OCI-LY1 (cell line): ENCODE data around the gene TBX18.

Experiments
- H2AFZ ChIP-seq: fragments of 200-600 bp; sonication (generic), shearing (Covaris generic); 2 replicates; pipeline ENCODE4 v1.6.0; 2014; ENCODE audit warnings: antibody characterized with exemption, mild to moderate bottlenecking, low read length
- H3F3A ChIP-seq: fragments of 200-600 bp; sonication (generic), shearing (Covaris generic); 2 replicates; pipeline ENCODE4 v1.6.0; 2014; ENCODE audit warnings: mild to moderate bottlenecking, antibody characterized with exemption, low read length, moderate library complexity; ENCODE audit not compliant: insufficient read depth
- H3K27ac ChIP-seq: fragments of 200-600 bp; sonication (generic); 2 replicates; pipeline ENCODE4 v1.5.1; 2014; ENCODE audit warnings: low read length, mixed run types, mild to moderate bottlenecking, low read depth; ENCODE audit not compliant: poor library complexity, severe bottlenecking
- H3K27me3 ChIP-seq: fragments of 200-600 bp; sonication (generic); 2 replicates; pipeline ENCODE4 v1.6.0; 2014; ENCODE audit warnings: antibody characterized with exemption, mild to moderate bottlenecking, low read length, moderate library complexity; ENCODE audit not compliant: insufficient read depth
- H3K36me3 ChIP-seq: fragments of 200-600 bp; sonication (generic); 2 replicates; pipeline ENCODE4 v1.6.1; 2014; ENCODE audit warnings: mild to moderate bottlenecking, antibody characterized with exemption, low read length, moderate library complexity, mixed read lengths; ENCODE audit not compliant: insufficient read depth
- H3K4me1 ChIP-seq: fragments of 200-600 bp; sonication (generic); 2 replicates; pipeline ENCODE4 v1.5.1; 2014; ENCODE audit warnings: mild to moderate bottlenecking, low read length, moderate library complexity; ENCODE audit not compliant: insufficient read depth, severe bottlenecking
- H3K4me2 ChIP-seq: fragments of 200-600 bp; sonication (generic), shearing (Covaris generic); 2 replicates; pipeline ENCODE4 v1.6.1; 2014; ENCODE audit warnings: low read length
- H3K4me3 ChIP-seq: fragments of 200-600 bp; sonication (generic); 2 replicates; pipeline ENCODE4 v1.5.1; 2014; ENCODE audit warnings: low read length, low read depth, mild to moderate bottlenecking, mixed read lengths; ENCODE audit not compliant: poor library complexity, severe bottlenecking
- H3K79me2 ChIP-seq: fragments of 200-600 bp; shearing (Covaris generic); 2 replicates; pipeline ENCODE4 v1.6.1; 2016; ENCODE audit warnings: mixed run types, low read length, mixed read lengths; ENCODE audit not compliant: insufficient read depth
- H3K9ac ChIP-seq: fragments of 200-600 bp; sonication (generic), shearing (Covaris generic); 2 replicates; pipeline ENCODE4 v1.6.1; 2014; ENCODE audit warnings: mild to moderate bottlenecking, low read length, mixed read lengths
- H3K9me2 ChIP-seq: fragments of 200-600 bp; sonication (generic), shearing (Covaris generic); 2 replicates; pipeline ENCODE4 v1.6.1; 2014; ENCODE audit warnings: low read depth, mild to moderate bottlenecking, low read length, mixed read lengths
- H3K9me3 ChIP-seq: fragments of 200-600 bp; shearing (Covaris generic); 2 replicates; pipeline ENCODE4 v1.6.1; 2014; ENCODE audit warnings: low read length, mixed read lengths
- H4K20me1 ChIP-seq: fragments of 200-600 bp; sonication (generic), shearing (Covaris generic); 2 replicates; pipeline ENCODE4 v1.6.0; 2016; ENCODE audit warnings: mild to moderate bottlenecking, low read length; ENCODE audit not compliant: insufficient read depth
- EZH2 ChIP-seq: fragments of 200-600 bp; sonication (generic), shearing (Covaris generic); IDR thresholded peaks from 2 replicates; pipeline ENCODE4 v1.8.0; 2017; ENCODE audit warnings: borderline replicate concordance, mixed run types, mild to moderate bottlenecking, antibody characterized with exemption, low read length, moderate library complexity, mixed read lengths
- TF ChIP-seq, protein P1 (sequence below): fragments of 200-600 bp; sonication (generic), shearing (Covaris generic); IDR thresholded peaks from 2 replicates; pipeline ENCODE4 v1.5.1; 2017; ENCODE audit warnings: mild to moderate bottlenecking, antibody characterized with exemption, low read length, moderate library complexity, mixed read lengths

Gene TBX18

DNA sequence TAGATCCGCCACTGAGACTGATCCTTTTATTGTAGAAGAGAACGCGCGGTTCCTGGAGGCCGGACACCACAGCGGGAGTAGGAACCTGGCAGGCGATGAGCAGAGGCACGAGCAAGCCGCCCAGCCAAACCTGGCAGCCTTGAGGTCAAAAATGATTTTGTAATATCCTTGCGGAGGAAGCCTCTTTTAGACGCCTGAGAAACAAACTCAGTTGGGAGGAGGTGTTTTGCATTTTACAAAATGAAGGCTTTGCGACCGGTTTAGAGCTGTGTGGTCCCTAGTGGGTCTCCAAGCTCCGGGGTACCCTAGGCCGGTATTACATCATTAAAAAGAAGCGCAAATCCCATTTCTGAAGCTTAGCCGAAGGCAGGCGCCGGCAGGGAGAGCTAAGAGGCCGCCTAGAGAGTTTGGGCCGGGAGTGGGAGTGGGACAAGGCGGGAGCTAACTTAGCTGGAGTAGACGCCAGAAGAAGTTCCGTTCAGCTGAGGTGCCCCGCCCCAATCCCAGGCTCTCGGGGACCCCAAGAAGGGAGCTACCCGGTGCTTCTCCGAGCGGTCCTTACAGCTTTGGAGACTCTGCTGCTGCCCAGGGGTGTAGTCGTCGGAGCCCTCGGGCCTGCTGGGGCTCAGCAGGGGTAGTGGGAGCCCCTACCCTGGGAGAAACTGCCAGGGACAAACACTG, 1.9 kb upstream of the TBX18 start:
- Histone ChIP-seq H3K4me3 (no peak overlapping the region), H3F3A (no peaks in the 10 kb centered on the region), H3K36me3 (no peaks in the 10 kb centered on the region), H3K4me1 (no peaks in the 10 kb centered on the region), H3K9me3 (no peaks in the 10 kb centered on the region), H3K27ac (no peak overlapping the region), H3K27me3 (no peaks in the 10 kb centered on the region), H2AFZ (no peak overlapping the region), H3K9ac (no peak overlapping the region), H3K9me2 (no peaks in the 10 kb centered on the region), H3K4me2 (no peak overlapping the region), H4K20me1 (no peaks in the 10 kb centered on the region), H3K79me2 (no peaks in the 10 kb centered on the region)
- TF ChIP-seq, protein P1, sequence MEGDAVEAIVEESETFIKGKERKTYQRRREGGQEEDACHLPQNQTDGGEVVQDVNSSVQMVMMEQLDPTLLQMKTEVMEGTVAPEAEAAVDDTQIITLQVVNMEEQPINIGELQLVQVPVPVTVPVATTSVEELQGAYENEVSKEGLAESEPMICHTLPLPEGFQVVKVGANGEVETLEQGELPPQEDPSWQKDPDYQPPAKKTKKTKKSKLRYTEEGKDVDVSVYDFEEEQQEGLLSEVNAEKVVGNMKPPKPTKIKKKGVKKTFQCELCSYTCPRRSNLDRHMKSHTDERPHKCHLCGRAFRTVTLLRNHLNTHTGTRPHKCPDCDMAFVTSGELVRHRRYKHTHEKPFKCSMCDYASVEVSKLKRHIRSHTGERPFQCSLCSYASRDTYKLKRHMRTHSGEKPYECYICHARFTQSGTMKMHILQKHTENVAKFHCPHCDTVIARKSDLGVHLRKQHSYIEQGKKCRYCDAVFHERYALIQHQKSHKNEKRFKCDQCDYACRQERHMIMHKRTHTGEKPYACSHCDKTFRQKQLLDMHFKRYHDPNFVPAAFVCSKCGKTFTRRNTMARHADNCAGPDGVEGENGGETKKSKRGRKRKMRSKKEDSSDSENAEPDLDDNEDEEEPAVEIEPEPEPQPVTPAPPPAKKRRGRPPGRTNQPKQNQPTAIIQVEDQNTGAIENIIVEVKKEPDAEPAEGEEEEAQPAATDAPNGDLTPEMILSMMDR = no peak
- no peak for TF ChIP-seq EZH2

DNA sequence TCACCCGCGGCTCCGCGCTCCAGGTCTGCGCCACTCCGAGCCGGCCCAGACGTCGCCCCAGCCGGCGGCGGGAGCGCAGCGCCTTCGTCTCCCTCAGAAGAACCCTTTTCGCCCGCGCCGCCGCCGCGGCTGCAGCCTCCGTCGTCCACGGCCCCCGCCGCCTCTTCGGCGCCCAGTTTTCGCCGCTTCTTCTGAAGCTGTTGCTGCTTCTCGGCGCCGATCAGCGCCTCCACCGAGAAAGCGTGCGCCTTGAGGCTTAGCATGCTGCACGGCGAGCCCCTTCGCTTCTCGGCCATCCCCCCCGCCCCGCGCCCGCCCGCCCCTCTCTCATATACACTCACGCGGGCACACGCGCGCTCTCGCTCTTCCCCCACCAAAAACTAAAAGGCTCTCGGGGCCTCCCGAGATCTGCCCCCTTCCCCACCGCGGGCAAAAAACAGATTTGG, 489 bp downstream of the TBX18 start:
- H3K27ac ChIP-seq = no peak overlapping the region
- no peaks in the 10 kb centered on the region for H3K9me2 ChIP-seq
- H4K20me1 ChIP-seq = no peaks in the 10 kb centered on the region
- no peaks in the 10 kb centered on the region for H3K4me1 ChIP-seq
- H3K9me3 ChIP-seq = no peaks in the 10 kb centered on the region
- no peaks in the 10 kb centered on the region for H3K27me3 ChIP-seq
- H3K4me2 ChIP-seq = no peak overlapping the region
- H3K36me3 ChIP-seq = no peaks in the 10 kb centered on the region
- no peak overlapping the region for H2AFZ ChIP-seq
- TF ChIP-seq EZH2 = no peak
- TF ChIP-seq, protein P1 = no peak
- H3K9ac ChIP-seq = no peak overlapping the region
- no peaks in the 10 kb centered on the region for H3K79me2 ChIP-seq
- no peaks in the 10 kb centered on the region for H3F3A ChIP-seq
- no peak overlapping the region for H3K4me3 ChIP-seq

DNA sequence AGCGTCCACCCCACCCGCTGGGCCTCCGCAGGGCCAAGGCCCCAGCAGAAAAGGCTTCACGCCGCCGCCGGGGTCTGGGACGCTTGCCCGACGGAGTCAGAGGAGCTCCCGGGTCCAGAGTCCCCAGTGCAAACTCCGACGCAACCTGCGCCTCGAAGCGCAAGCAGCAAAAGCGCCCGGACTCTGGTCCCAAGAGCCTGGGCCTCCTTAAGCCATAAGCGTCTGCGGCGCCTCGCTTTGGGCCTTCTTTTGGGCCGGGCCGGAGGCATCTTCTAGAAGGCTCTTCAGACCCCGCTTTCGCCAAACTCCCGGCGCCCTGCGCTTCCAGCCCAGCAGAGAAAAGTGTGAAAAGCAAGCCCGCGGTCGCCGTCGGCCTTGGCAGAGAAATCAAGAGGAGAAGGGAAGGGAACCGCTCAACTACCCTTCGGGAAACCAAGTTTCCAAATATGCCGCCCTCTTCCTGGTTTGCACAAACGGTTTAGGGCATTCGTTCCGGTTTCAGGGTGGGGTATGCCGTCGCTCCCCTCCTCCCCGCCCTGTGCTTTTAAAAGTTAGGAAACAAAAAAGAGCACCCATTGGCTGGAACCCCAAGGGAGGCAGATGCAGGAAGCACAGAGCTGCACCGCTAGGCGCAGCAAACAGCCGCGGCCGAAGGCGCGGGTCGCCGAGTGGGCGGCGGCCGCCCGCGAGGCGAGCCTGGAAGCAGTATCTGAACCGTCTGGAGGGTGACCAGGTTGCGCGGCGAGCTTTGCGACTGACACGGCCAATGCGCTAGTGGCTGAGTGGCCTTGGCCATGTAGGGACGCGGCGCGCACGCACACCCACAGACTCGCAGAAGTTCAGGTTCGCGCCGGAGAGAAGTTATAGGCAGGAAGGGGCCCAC, 1.2 kb downstream of the TBX18 start:
- H3K9ac ChIP-seq = no peak overlapping the region
- no peaks in the 10 kb centered on the region for H3K36me3 ChIP-seq
- no peaks in the 10 kb centered on the region for H3K4me1 ChIP-seq
- H3K4me3 ChIP-seq = no peak overlapping the region
- H3K4me2 ChIP-seq = no peak overlapping the region
- no peaks in the 10 kb centered on the region for H3K79me2 ChIP-seq
- no peak for TF ChIP-seq EZH2
- TF ChIP-seq, protein P1 = no peak
- H3K27me3 ChIP-seq = no peaks in the 10 kb centered on the region
- H2AFZ ChIP-seq = no peak overlapping the region
- no peaks in the 10 kb centered on the region for H3K9me2 ChIP-seq
- no peak overlapping the region for H3K27ac ChIP-seq
- H3F3A ChIP-seq = no peaks in the 10 kb centered on the region
- H4K20me1 ChIP-seq = no peaks in the 10 kb centered on the region
- no peaks in the 10 kb centered on the region for H3K9me3 ChIP-seq
